ENCODE data around the gene KRT86. TPM values are rescaled to one million over a fixed set of nuclear protein-coding genes. Genes with fewer than 3 reads are reported as not detected.

Gene KRT86
- polyA plus RNA-seq, 1 donor (not counting 4 experiments of a cell fraction or from before 2014, with no cell fraction given) = not detected

DNA sequence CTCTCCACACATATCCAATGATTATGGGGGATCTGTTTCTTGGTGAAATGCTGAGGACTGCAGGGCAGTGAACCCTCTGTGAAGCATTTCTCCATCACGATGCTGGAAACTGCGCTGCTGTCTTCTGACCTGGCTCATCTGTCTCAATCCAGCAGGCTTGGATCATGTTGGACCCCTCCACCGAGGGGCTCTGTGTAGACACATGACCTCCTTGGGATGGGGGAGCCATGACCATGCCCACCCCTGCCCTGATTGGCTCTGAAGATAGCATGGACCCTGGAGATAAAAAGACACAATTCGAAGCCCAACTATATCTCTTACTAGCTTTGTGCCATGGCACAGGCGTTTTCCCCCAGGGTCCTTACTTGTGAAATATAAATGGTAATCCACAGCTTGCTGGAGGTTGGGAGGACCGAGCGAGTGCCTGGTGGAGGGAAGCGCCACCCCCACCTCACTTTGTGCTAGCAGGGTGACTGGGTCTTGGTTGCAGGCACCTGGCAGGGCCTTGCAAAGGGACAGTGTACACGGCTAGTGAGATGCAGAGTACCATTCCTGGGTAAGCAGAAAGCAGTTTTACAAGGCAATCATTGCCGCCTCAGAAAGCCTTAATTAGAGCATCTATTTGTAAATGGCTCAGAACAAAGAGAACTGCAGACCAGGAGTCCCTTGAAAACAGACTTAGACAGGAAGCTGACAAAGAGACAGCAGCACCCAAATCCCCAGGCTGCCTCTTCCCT is 49.1 kb downstream of the KRT86 start:
- Histone ChIP-seq H3K4me3 (ENCODE audit: control insufficient read depth in 2 of 3, extremely low read depth in 1 of 3, insufficient read depth in 2 of 3, low read depth in 1 of 3, low read length in 3 of 3) (no peak overlapping the region), H3K9me1 (ENCODE audit: control insufficient read depth, extremely low read depth, insufficient read depth, low read length) (no peaks in the 10 kb centered on the region), H3K4me2 (ENCODE audit: control insufficient read depth, extremely low read depth, insufficient read depth, low read depth, low read length) (no peak overlapping the region), H3K4me1 (ENCODE audit: control insufficient read depth, extremely low read depth, insufficient read depth, low read length) (peaks cover 13% of the 10 kb centered on the region), H3K79me2 (ENCODE audit: control insufficient read depth, insufficient read depth, low read length) (no peaks in the 10 kb centered on the region), H3K27ac (ENCODE audit: control insufficient read depth, insufficient read depth, low read length) (no peak overlapping the region), H3K9ac (ENCODE audit: control insufficient read depth, extremely low read depth, insufficient read depth, low read length) (no peak overlapping the region), H3K36me3 (ENCODE audit: control insufficient read depth in 2 of 2, extremely low read depth in 1 of 2, insufficient read depth in 2 of 2, low read length in 2 of 2) (no peaks in the 10 kb centered on the region), H2AFZ (ENCODE audit: control insufficient read depth, low read length) (no peak overlapping the region), H4K20me1 (ENCODE audit: control insufficient read depth, extremely low read depth, insufficient read depth, low read length) (no peaks in the 10 kb centered on the region), H3K9me3 (ENCODE audit: control insufficient read depth, low read depth, low read length) (no peaks in the 10 kb centered on the region), H3K27me3 (ENCODE audit: control insufficient read depth, extremely low read depth, insufficient read depth, low read length) (peaks cover 4% of the 10 kb centered on the region)
- TF ChIP-seq, protein P1, sequence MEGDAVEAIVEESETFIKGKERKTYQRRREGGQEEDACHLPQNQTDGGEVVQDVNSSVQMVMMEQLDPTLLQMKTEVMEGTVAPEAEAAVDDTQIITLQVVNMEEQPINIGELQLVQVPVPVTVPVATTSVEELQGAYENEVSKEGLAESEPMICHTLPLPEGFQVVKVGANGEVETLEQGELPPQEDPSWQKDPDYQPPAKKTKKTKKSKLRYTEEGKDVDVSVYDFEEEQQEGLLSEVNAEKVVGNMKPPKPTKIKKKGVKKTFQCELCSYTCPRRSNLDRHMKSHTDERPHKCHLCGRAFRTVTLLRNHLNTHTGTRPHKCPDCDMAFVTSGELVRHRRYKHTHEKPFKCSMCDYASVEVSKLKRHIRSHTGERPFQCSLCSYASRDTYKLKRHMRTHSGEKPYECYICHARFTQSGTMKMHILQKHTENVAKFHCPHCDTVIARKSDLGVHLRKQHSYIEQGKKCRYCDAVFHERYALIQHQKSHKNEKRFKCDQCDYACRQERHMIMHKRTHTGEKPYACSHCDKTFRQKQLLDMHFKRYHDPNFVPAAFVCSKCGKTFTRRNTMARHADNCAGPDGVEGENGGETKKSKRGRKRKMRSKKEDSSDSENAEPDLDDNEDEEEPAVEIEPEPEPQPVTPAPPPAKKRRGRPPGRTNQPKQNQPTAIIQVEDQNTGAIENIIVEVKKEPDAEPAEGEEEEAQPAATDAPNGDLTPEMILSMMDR (optimal IDR thresholded peaks at IDR 0.05 in 1 of 3, IDR thresholded peaks at IDR 0.05 in 1 of 3, conservative IDR thresholded peaks at IDR 0.05 in 1 of 3; ENCODE audit: extremely low read depth in 1 of 3, insufficient read depth in 2 of 3, low read length in 3 of 3) = no peak
- TF ChIP-seq EZH2 (IDR thresholded peaks at IDR 0.05; ENCODE audit: low read length) = no peak
- FAIRE-seq (no peak), DNase-seq (ENCODE audit: low read depth, low spot score) (no peak)
- dilution Hi-C loops (cut with MboI; ENCODE audit: extremely low pct_ligation_motif_present, low sequenced_read_pairs) = no loop called here

DNA sequence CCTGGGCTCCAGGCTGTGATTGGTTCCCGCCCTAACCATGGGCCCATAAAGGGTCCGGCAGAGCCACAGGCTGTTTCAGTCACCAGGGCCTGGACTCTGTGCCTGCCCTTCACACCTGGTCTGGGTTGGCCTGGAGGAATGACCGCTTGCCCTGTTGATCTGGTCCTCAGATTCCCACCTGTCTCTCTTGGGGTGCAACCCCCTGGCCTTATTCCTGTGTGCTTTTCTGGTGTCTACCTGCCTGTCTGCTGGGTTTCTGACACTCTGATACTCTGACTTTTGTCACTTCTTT is 49.7 kb downstream of the KRT86 start:
- Histone ChIP-seq H3K9me1 (ENCODE audit: control insufficient read depth, extremely low read depth, insufficient read depth, low read length) (no peaks in the 10 kb centered on the region), H3K9ac (ENCODE audit: control insufficient read depth, extremely low read depth, insufficient read depth, low read length) (no peak overlapping the region), H3K79me2 (ENCODE audit: control insufficient read depth, insufficient read depth, low read length) (no peaks in the 10 kb centered on the region), H3K27ac (ENCODE audit: control insufficient read depth, insufficient read depth, low read length) (no peak overlapping the region), H3K36me3 (ENCODE audit: control insufficient read depth in 2 of 2, extremely low read depth in 1 of 2, insufficient read depth in 2 of 2, low read length in 2 of 2) (no peaks in the 10 kb centered on the region), H3K9me3 (ENCODE audit: control insufficient read depth, low read depth, low read length) (no peaks in the 10 kb centered on the region), H3K4me3 (ENCODE audit: control insufficient read depth in 2 of 3, extremely low read depth in 1 of 3, insufficient read depth in 2 of 3, low read depth in 1 of 3, low read length in 3 of 3) (no peak overlapping the region), H4K20me1 (ENCODE audit: control insufficient read depth, extremely low read depth, insufficient read depth, low read length) (no peaks in the 10 kb centered on the region), H3K4me1 (ENCODE audit: control insufficient read depth, extremely low read depth, insufficient read depth, low read length) (peaks cover 13% of the 10 kb centered on the region), H2AFZ (ENCODE audit: control insufficient read depth, low read length) (no peak overlapping the region), H3K27me3 (ENCODE audit: control insufficient read depth, extremely low read depth, insufficient read depth, low read length) (peaks cover 4% of the 10 kb centered on the region), H3K4me2 (ENCODE audit: control insufficient read depth, extremely low read depth, insufficient read depth, low read depth, low read length) (no peak overlapping the region)
- TF ChIP-seq EZH2 (IDR thresholded peaks at IDR 0.05; ENCODE audit: low read length) = no peak
- TF ChIP-seq, protein P1 (optimal IDR thresholded peaks at IDR 0.05 in 1 of 3, IDR thresholded peaks at IDR 0.05 in 1 of 3, conservative IDR thresholded peaks at IDR 0.05 in 1 of 3; ENCODE audit: extremely low read depth in 1 of 3, insufficient read depth in 2 of 3, low read length in 3 of 3) = no peak
- DNase-seq (ENCODE audit: low read depth, low spot score) (no peak), FAIRE-seq (no peak)
- dilution Hi-C loops (cut with MboI; ENCODE audit: extremely low pct_ligation_motif_present, low sequenced_read_pairs) = no loop called here

All from keratinocyte (primary cell).